ENCODE data around the gene FN3K. TPM values are rescaled to one million over a fixed set of nuclear protein-coding genes. Genes with fewer than 3 reads are reported as not detected.

The FN3K gene
- total and polyA plus RNA-seq, 2 of the 8 experiments (the other 6 are each of a cell fraction or from before 2014, with no cell fraction given), result 0.88 to 14.2 TPM

GRCh38 chr17:82793974-82794630, 58.7 kb downstream of the FN3K start (continued):
- TF ChIP-seq USF2 (IDR thresholded peaks at IDR 0.05; ENCODE audit: low read length) (no peak), SRF (IDR thresholded peaks at IDR 0.05; ENCODE audit: low read depth, low read length) (no peak), KDM4A (IDR thresholded peaks at IDR 0.05; ENCODE audit: low read depth, low read length, severe bottlenecking) (no peak), CBX5 (IDR thresholded peaks at IDR 0.05; ENCODE audit: low read depth, low read length) (no peak), CHD2 (IDR thresholded peaks at IDR 0.05; ENCODE audit: low read length) (no peak), KDM1A (IDR thresholded peaks at IDR 0.05; ENCODE audit: borderline replicate concordance, low read length) (no peak), TEAD4 (IDR thresholded peaks at IDR 0.05; ENCODE audit: low read depth, low read length) (no peak), GABPA (IDR thresholded peaks at IDR 0.05; ENCODE audit: borderline replicate concordance, insufficient read depth, low read length) (no peak)

Data from H1 (cell line).